WTC11 (cell line): Measurements from ENCODE around the gene MREG. TPM values are rescaled to one million over a fixed set of nuclear protein-coding genes. Genes with fewer than 3 reads are reported as not detected.

Experiments used
- ATAC-seq: fragments of 200-7000 bp; cut with Tn5 transposase; 2 replicates; pipeline ENCODE4 v1.10.0; 2021; ENCODE audit warnings: mild to moderate bottlenecking, moderate library complexity
- CTCF ChIA-PET: fragments of 300-600 bp; sonication (Branson Sonifier 250); formaldehyde crosslinking; loops from one replicate; lab custom pipeline; 2021; ENCODE audit warnings: antibody characterized with exemption; lab: Charles Lee
- POLR2A ChIA-PET: fragments of 350-600 bp; sonication (Branson Sonifier 250); formaldehyde crosslinking; loops from one replicate; lab custom pipeline; 2021; ENCODE audit warnings: antibody characterized with exemption; lab: Charles Lee
- DNase-seq: peaks from one replicate; pipeline ENCODE4 v3.0.0; 2021; ENCODE audit warnings: low spot score
- H3K27ac Mint-ChIP-seq: 2 replicates; pipeline ENCODE4 v1.8.0; 2021; ENCODE audit warnings: mixed read lengths
- H3K27me3 Mint-ChIP-seq: 2 replicates; pipeline ENCODE4 v1.8.0; 2021; ENCODE audit warnings: low read depth, mild to moderate bottlenecking, moderate library complexity, mixed read lengths
- H3K36me3 Mint-ChIP-seq: 2 replicates; pipeline ENCODE4 v1.8.0; 2021; ENCODE audit warnings: mixed read lengths
- H3K4me1 Mint-ChIP-seq: 2 replicates; pipeline ENCODE4 v1.8.0; 2022; ENCODE audit warnings: mixed read lengths
- H3K4me3 Mint-ChIP-seq: 2 replicates; pipeline ENCODE4 v1.8.0; 2021; ENCODE audit warnings: mild to moderate bottlenecking, moderate library complexity, mixed read lengths
- H3K9me3 Mint-ChIP-seq: 2 replicates; pipeline ENCODE4 v1.8.0; 2021; ENCODE audit warnings: mixed read lengths
- AR ChIP-seq: fragments of 250-450 bp; sonication (Bioruptor Pico); IDR thresholded peaks from 2 replicates; pipeline ENCODE4 v1.9.0; 2021; ENCODE audit warnings: mild to moderate bottlenecking
- ATF6 ChIP-seq: sonication (generic); formaldehyde crosslinking; IDR thresholded peaks from 2 replicates; pipeline ENCODE4 v1.8.1; 2023; ENCODE audit warnings: mild to moderate bottlenecking, missing genetic modification reagents
- CBFB ChIP-seq: sonication (generic); formaldehyde crosslinking; IDR thresholded peaks from 2 replicates; pipeline ENCODE4 v1.8.1; 2022; ENCODE audit warnings: mild to moderate bottlenecking, low read depth, missing genetic modification reagents
- CTCF ChIP-seq: fragments of 200-600 bp; IDR thresholded peaks from 2 replicates; pipeline ENCODE4 v1.8.0; 2022; ENCODE audit warnings: antibody characterized with exemption
- E2F5 ChIP-seq: sonication (generic); formaldehyde crosslinking; IDR thresholded peaks from 2 replicates; pipeline ENCODE4 v1.8.1; 2022; ENCODE audit warnings: mild to moderate bottlenecking, moderate library complexity, missing genetic modification reagents
- ETV6 ChIP-seq: sonication (generic); formaldehyde crosslinking; IDR thresholded peaks from 2 replicates; pipeline ENCODE4 v1.8.1; 2022; ENCODE audit warnings: mild to moderate bottlenecking, missing genetic modification reagents
- FOXJ3 ChIP-seq: sonication (generic); formaldehyde crosslinking; IDR thresholded peaks from 2 replicates; pipeline ENCODE4 v1.9.0; 2021; ENCODE audit warnings: missing genetic modification reagents, mild to moderate bottlenecking, borderline replicate concordance
- GRHL2 ChIP-seq: fragments of 250-450 bp; sonication (Bioruptor Pico); IDR thresholded peaks from 2 replicates; pipeline ENCODE4 v1.8.0; 2022; ENCODE audit warnings: mild to moderate bottlenecking, moderate library complexity; ENCODE audit not compliant: insufficient replicate concordance, severe bottlenecking
- JUN ChIP-seq: sonication (generic); formaldehyde crosslinking; IDR thresholded peaks from 2 replicates; pipeline ENCODE4 v1.8.0; 2023; ENCODE audit warnings: mild to moderate bottlenecking, missing genetic modification reagents
- MYBL2 ChIP-seq: sonication (generic); formaldehyde crosslinking; IDR thresholded peaks from 2 replicates; pipeline ENCODE4 v1.8.1; 2023; ENCODE audit warnings: mild to moderate bottlenecking, moderate library complexity, missing genetic modification reagents
- NFATC4 ChIP-seq: fragments of 250-450 bp; sonication (Bioruptor Pico); IDR thresholded peaks from 2 replicates; pipeline ENCODE4 v1.9.0; 2021; ENCODE audit warnings: mild to moderate bottlenecking
- NR3C1 ChIP-seq: sonication (generic); formaldehyde crosslinking; conservative IDR thresholded peaks from 2 replicates; pipeline ENCODE4 v1.8.1; 2023; ENCODE audit warnings: low read depth, mild to moderate bottlenecking, missing genetic modification reagents
- RELA ChIP-seq: sonication (generic); formaldehyde crosslinking; IDR thresholded peaks from 2 replicates; pipeline ENCODE4 v1.8.1; 2022; ENCODE audit warnings: missing genetic modification reagents, mild to moderate bottlenecking, borderline replicate concordance
- SOX15 ChIP-seq: fragments of 250-450 bp; sonication (Bioruptor Pico); IDR thresholded peaks from 2 replicates; pipeline ENCODE4 v1.9.0; 2021; ENCODE audit warnings: mild to moderate bottlenecking
- SP1 ChIP-seq: sonication (generic); formaldehyde crosslinking; conservative IDR thresholded peaks from 2 replicates; pipeline ENCODE4 v1.8.1; 2022; ENCODE audit warnings: missing genetic modification reagents
- TCF7 ChIP-seq: sonication (generic); formaldehyde crosslinking; IDR thresholded peaks from 2 replicates; pipeline ENCODE4 v1.8.0; 2022; ENCODE audit warnings: mild to moderate bottlenecking, low read depth, missing genetic modification reagents, moderate library complexity
- TEAD1 ChIP-seq: sonication (generic); formaldehyde crosslinking; IDR thresholded peaks from 2 replicates; pipeline ENCODE4 v1.8.0; 2022; ENCODE audit warnings: mild to moderate bottlenecking, missing genetic modification reagents
- USF2 ChIP-seq: sonication (generic); formaldehyde crosslinking; IDR thresholded peaks from 2 replicates; pipeline ENCODE4 v1.8.1; 2023; ENCODE audit warnings: mild to moderate bottlenecking, missing genetic modification reagents, moderate library complexity
- ZBTB43 ChIP-seq: sonication (generic); formaldehyde crosslinking; IDR thresholded peaks from 2 replicates; pipeline ENCODE4 v1.8.1; 2023; ENCODE audit warnings: mild to moderate bottlenecking, missing genetic modification reagents
- ZNF121 ChIP-seq: sonication (generic); formaldehyde crosslinking; IDR thresholded peaks from 2 replicates; pipeline ENCODE4 v1.8.0; 2023; ENCODE audit warnings: missing genetic modification reagents
- ZNF219 ChIP-seq: sonication (generic); formaldehyde crosslinking; IDR thresholded peaks from 2 replicates; pipeline ENCODE4 v1.8.0; 2023; ENCODE audit warnings: missing genetic modification reagents, mild to moderate bottlenecking, borderline replicate concordance
- ZNF416 ChIP-seq: fragments of 250-450 bp; sonication (Bioruptor Pico); IDR thresholded peaks from 2 replicates; pipeline ENCODE4 v1.9.0; 2021; ENCODE audit warnings: mild to moderate bottlenecking, inconsistent platforms
- total RNA-seq: library from RNA; stranded (reverse); gene quantifications from 3 replicates; pipeline ENCODE4 v1.2.3, GENCODE V29; 2021

Gene MREG
- total RNA-seq, 1 experiment from 2014 or later = 23.8 TPM

- POLR2A ChIA-PET = no interaction called here
- CTCF ChIA-PET = no interaction called here
- TF ChIP-seq TCF7 (no peak), CBFB (CRISPR knock-in tag) (no peak), USF2 (CRISPR knock-in tag) (no peak), ZBTB43 (CRISPR knock-in tag) (no peak), ZNF121 (CRISPR knock-in tag) (no peak), E2F5 (CRISPR knock-in tag) (no peak), NR3C1 (CRISPR knock-in tag) (no peak), CTCF (no peak), SP1 (no peak), TEAD1 (CRISPR knock-in tag) (no peak), RELA (no peak)
Observed at GRCh38 chr2:215915441-215915840, 97.9 kb downstream of the MREG start.

GRCh38 chr2:215914777-215915165 is 98.6 kb downstream of the MREG start:
- H3K4me1 Mint-ChIP-seq = peaks cover 41% of the 10 kb centered on the region
- peaks cover 20% of the 10 kb centered on the region for H3K36me3 Mint-ChIP-seq
- ChIA-PET CTCF (interaction anchor here (1.3 to 2.2 kb wide), 2 partner anchors 86 to 123 kb away, joined by 3 to 7 read pairs; no protein-coding TSS in a partner anchor), POLR2A (no interaction called here)
- TF ChIP-seq AR = no peak
- H3K4me3 Mint-ChIP-seq = no peak overlapping the region
- H3K9me3 Mint-ChIP-seq = peaks cover 32% of the 10 kb centered on the region
- ATAC-seq = no peak
- no peaks in the 10 kb centered on the region; the same call in 1 of the 2 replicates for H3K27me3 Mint-ChIP-seq
- H3K27ac Mint-ChIP-seq = no peak overlapping the region
- DNase-seq = no peak

More at GRCh38 chr2:215915441-215915840, 97.9 kb downstream of the MREG start:
- DNase-seq (no peak), ATAC-seq (no peak)
- H3K27me3 Mint-ChIP-seq = no peaks in the 10 kb centered on the region; the same call in 1 of the 2 replicates
- peaks cover 47% of the 10 kb centered on the region for H3K4me1 Mint-ChIP-seq
- no peak overlapping the region for H3K4me3 Mint-ChIP-seq
- no peak overlapping the region for H3K27ac Mint-ChIP-seq
- H3K9me3 Mint-ChIP-seq = peaks cover 27% of the 10 kb centered on the region
- peaks cover 16% of the 10 kb centered on the region for H3K36me3 Mint-ChIP-seq

GRCh38 chr2:215914054-215914776 is 99.1 kb downstream of the MREG start:
- H3K4me1 Mint-ChIP-seq = peaks cover 35% of the 10 kb centered on the region
- H3K27ac Mint-ChIP-seq = no peak overlapping the region
- H3K36me3 Mint-ChIP-seq = peaks cover 24% of the 10 kb centered on the region
- peaks cover 38% of the 10 kb centered on the region for H3K9me3 Mint-ChIP-seq
- POLR2A ChIA-PET = no interaction called here
- CTCF ChIA-PET = interaction anchor here (1.3 to 2.2 kb wide), 2 partner anchors 86 to 122 kb away, joined by 3 to 7 read pairs; no protein-coding TSS in a partner anchor
- ATAC-seq = no peak
- TF ChIP-seq SOX15 = no peak
- no peak for TF ChIP-seq JUN (CRISPR knock-in tag)
- no peak for TF ChIP-seq ATF6
- no peak for TF ChIP-seq GRHL2 (CRISPR knock-in tag)
- TF ChIP-seq FOXJ3 (CRISPR knock-in tag) = no peak
- TF ChIP-seq MYBL2 = no peak
- TF ChIP-seq ZNF219 = no peak
- TF ChIP-seq ZNF416 (CRISPR knock-in tag) = no peak
- no peak for TF ChIP-seq TEAD1 (CRISPR knock-in tag)
- no peak for TF ChIP-seq NFATC4 (CRISPR knock-in tag)
- TF ChIP-seq ETV6 = no peak
- no peak overlapping the region for H3K4me3 Mint-ChIP-seq
- H3K27me3 Mint-ChIP-seq = no peaks in the 10 kb centered on the region; the same call in 1 of the 2 replicates
- no peak for DNase-seq
